HG03442 (cell line): Measurements from ENCODE around the gene STYXL1.
"Not testable (repeated sequence)": the region's sequence is repeated elsewhere in the genome, so short reads cannot be mapped to it uniquely, and the experiment has no call there.

Experiments
- ATAC-seq: cut with Tn5 transposase; IDR thresholded peaks from one replicate; pipeline ENCODE4 v1.9.1; 2021; ENCODE audit warnings: mild to moderate bottlenecking, moderate library complexity; ENCODE audit not compliant: unreplicated experiment

Gene STYXL1

DNA sequence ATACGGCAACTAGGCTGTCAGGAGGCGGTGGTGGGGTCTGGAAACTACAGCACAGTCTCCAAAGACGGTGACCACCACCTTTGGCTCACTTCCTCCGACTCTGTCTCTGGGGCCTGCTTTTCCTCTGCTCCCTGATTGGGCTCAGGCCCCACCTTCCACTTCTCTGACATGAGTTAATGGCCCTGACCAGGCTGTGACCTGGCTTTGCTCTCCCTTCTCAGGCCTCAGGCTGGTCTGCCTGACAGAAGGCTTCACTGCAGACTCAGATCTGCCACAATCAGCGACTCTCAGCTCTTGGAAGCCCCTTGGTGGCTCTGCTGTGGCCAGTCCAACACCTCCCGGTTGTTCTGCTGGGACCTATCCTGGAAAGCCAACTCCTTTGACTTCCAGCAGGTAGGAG lies 7.7 kb downstream of the STYXL1 start:
- ATAC-seq = no peak

DNA sequence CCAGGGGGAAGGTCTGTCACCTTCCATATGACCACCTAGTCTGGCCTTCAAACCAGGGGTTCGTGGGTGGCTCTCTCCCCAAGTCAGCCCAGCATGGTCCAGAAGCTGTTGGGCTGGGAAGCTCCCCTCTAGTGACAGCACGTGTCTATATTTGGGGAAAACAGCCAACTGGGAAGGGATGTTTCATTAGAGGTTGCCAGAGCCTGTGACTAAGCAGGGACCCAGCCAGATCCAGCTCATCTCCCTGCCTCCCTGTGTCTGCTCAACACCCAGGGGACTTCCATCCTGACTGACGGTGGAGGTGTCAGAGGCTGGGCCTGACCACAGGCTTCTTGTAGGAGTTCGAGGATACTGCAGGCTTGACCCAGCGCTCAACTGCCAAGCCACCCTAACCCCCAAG lies 10.5 kb downstream of the STYXL1 start:
- no peak for ATAC-seq

DNA sequence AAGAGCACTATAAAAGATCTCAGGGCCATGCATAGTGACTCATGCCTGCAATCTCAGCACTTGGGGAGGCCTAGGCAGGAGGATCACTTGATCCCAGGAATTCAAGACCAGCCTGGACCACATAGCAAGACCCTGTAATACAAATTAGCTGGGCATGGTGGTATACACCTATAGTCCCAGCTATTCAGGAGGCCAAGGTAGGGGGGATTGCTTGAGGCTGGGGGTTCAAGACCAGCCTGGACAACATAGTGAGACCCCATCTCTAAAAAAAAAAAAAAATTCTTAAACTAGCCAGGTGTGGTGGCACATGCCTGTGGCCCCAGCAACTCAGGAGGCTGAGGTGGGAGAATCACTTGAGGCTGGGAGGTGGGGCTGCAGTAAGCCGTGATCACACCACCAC lies 15.8 kb downstream of the STYXL1 start:
- ATAC-seq = no peak

DNA sequence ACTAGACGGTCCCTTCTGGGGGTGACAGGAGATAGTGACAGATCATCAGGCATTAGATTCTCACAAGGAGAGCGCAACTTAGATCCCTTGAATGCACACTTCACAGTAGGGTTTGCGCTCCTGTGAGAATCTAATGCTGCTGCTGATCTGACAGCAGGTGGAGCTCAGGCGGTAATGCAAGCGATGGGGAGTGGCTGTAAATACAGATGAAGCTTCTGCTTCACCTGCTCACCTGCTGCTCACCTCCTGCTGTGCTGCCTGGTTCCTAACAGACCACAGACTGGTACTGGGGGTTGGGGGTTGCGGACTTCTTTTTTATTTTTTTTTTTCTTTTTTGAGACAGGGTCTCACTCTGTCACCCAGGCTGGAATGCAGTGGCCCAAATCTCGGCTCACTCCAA lies 18.1 kb downstream of the STYXL1 start:
- ATAC-seq = not testable (repeated sequence)

DNA sequence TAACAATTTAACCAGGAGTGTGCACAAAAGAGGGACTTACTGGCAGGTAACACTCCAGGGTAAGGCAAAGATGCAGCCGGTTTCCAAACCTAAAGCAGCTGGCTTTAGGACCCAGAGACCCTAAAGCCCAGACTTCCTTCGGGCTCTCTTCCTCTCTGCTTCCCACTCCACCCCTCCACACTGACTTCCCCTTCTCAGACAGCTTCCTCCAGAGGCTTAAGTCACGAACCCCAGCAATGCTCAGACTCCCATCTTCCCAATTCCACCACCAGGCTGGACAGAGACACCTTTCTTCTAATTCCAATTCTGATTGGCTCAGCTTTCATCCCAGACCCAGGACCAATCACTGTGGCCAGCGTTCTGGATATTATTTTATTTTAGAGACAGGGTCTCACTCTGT lies 24.8 kb downstream of the STYXL1 start:
- no peak for ATAC-seq

DNA sequence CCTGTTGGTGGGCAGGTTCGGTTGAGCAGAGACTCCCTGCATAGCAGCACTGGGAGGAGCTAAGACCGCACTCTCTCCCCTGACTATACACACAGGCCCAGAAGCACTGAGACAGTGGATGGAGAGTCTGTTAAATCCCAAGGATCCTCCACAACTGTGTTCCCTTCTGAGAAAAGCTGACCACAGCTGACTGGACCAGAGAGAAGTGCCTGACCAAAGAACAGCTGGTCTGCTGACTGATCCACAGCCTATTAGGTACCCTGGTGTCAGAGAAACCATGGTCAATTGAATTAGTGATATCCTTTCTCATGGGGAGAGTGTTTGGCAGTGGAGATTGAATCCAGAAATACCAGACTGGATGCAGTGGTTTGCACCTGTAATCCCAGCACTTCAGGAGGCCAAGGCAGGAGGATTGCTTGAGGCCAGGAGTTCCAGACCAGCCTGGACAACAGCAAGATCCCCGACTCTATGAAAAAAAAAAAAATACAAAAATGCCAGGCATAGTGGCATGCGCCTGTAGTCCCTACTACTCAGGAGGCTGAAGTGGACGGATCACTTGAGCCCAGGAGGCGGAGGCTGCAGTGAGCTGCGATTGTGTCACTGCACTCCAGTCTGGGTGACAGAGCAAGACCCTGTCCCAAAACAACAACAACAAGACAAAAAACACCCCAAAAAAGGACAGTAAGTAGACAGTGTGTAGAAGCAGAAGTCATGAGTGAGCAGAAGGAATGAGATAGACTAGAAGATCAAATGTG lies 25.6 kb downstream of the STYXL1 start:
- ATAC-seq = no peak

DNA sequence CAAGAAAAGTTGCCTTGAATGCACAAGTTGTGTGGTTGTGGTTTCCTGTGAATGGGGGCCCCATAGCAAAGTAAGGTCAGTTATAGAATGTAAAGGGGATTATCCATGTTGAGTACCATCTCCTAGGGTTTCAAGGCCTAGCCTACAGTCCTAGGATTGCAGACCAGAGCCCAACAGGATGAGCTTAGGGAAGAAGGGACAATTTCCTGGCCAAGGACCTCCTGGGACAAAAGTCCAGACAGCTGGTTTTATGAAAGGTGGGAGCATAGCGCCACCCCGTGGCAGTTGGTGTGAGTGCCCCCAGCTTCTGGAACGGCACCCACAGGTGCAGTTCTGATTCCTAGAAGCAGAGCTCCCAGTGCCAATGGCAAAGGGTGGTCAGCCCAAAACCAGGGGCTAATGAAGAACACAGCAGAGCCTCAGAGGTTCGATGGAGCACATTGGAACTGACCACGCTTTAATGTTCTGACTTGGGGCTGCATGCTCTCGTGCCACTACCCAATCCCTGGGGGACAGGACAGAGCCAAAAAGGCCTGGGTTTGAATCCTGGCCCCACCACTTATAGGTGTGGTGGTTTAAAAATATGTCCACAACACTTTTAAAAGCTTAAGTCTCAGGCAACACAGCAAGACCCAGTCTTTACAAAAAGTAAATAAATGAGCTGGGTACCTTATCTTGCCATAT lies 27.6 kb downstream of the STYXL1 start:
- ATAC-seq = no peak

DNA sequence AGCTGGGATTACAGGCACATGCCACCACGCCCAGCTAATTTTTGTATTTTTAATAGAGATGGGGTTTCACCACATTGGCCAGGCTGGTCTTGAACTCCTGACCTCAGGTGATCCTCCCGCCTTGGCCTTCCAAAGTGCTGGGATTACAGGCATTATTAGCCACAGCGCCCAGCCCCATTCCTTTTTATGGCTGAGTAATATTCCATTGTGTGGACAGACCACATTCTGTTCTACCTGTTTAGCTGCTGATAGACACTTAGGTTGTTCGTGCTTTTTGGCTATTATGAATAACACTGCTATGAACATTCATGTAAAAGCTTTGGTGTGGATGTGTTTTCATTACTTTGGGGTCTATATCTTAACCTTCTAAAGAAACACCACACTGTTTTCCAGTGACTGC lies 29.3 kb downstream of the STYXL1 start:
- ATAC-seq = not testable (repeated sequence)

DNA sequence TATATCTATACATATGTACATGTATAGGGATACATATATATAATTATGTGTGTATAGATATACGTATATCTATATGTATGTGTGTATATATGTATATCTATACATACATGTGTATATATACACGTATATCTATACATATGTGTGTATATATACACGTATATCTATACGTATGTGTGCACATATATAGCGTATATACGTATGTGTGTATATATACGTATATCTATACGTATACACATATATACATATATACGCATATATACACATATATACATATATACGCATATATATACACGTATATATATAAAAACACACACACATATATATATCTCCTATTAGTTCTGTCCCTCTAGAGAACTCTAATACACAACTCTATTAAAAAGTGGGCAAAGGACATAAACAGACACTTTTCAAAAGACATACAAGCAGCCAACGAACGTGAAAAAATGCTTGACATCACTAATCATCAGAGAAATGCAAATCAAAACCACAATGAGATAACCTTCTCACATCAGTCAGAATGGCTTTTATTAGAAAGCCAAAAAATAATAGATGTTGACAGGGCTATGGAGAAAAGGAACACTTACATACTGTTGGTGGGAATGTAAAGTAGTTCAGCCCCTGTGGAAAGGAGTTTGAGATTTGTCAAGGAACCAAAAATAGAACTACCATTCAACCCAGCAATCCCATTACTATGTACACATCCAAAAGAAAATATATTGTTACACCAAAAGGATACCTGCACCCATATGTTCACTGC lies 31.4 kb downstream of the STYXL1 start:
- ATAC-seq = no peak

DNA sequence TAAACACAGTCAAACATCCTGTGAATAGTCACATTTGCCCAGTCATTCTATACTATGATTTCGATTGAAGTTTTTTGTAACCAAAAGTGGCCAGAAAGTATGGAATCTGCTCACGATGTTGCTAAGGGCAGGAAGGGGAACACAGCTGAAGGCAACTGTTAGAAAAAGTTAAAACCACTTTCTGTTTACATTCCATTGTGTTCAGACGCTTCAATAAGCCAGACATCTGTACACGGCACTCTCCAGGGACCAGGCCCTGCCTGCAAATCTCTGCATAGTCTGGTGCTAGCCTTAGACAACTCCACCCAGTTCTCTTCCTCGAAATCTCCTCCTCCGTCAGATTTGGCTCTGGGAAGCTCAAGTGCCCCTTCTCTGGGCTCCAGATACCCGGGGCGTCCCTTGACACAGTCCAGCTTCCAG lies 36.3 kb downstream of the STYXL1 start:
- ATAC-seq = no peak

DNA sequence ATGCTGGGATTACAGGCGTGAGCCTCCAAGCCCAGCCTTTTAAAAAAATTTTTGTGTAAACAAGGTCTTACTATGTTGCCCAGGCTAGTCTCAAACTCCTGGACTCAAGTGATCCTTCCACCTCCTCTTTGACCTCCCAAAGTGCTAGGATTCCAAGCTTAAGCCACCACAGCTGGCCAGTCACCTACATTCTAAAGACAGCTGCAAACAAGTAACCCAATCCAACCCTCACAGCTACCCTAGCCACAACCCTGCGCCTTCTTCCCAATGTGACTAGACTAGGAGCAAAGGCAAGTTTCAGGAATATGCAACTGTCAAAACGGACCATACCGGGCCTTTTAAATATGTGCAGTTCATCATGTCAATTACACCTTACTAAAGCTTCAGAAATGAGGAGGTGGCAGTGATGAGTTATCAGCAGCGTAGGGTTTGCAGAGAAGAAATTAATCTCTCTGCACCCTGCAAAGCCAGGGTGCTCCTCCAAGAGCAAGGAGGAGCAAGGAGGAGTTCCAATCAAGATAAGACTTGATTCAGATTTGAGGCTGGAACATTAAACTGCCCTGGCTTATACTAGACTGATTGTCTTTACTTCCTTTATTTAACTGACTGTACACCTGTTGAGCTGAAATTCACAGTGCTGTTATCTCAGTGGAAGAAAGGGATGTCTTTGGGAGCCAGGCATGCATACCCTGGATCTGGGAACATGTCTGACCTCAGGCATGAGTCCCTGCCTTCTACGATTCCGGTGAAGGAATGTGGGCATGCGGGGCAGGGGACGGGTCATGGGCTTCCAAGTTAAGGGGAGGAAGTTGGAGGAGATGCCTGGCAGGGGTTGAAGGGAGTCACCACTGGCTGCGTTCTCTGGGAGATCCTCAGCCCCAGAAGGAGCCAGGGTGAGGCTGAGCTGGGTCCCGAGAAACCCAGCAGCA lies 37.9 kb downstream of the STYXL1 start:
- no peak for ATAC-seq

DNA sequence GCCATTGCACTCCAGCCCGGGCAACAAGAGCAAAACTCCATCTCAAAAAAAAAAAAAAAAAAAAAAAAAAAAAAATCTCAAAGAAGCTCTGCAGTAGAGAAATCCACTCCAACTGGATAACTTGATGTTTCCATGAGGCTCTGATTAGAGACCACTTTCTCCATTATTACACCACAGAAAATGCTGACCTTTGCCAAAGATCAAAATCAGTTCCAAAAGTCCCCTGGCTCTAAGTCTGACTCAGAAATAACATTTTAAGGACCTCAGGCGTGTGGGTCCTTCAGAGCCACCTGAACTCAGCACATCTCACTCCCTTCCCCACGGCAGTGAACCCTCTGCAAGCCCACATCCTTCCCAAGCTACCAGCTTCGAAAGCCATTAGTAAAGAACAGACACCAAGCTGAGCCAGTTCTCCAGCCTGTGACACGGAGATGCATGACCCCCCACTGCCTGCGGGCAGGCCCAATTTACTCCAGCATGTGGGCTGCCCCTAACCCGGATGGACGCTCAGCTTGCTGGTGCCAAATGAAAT lies 39.6 kb downstream of the STYXL1 start:
- ATAC-seq = no peak

DNA sequence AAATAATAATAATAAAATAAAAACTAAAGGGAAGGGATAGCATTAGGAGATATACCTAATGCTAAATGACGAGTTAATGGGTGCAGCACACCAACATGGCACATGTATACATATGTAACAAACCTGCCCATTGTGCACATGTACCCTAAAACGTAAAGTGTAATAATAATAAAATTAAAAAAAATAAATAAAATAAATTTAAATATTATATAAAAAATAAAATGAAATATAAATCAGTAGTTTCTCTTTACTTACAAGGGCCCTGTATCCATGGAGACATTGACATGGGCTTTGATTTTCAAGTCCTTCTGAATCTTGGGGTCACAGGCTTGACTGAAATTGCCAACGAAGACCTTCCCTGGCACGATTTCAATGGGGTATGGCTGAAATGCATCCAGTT lies 42.8 kb downstream of the STYXL1 start:
- ATAC-seq = not testable (repeated sequence)

DNA sequence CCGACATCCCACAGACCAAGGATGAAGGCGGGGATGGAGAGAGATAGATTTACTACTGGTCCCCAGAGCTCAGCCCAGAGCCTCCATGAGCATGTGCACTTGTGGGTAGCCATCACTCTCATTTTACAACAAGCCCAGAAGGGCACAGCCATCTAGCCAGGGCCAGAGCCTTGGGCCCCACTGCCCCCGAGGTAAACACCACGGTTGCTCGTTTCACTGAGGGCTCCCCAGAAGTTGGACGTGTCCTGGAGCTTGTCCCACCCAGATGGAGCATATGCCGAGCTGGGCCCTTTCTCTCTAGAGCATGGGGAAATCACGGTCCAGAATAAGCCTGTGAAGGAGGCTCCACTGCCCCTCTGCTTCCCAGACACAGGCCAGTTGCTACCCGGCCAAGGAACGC lies 44.4 kb downstream of the STYXL1 start:
- ATAC-seq = no peak

DNA sequence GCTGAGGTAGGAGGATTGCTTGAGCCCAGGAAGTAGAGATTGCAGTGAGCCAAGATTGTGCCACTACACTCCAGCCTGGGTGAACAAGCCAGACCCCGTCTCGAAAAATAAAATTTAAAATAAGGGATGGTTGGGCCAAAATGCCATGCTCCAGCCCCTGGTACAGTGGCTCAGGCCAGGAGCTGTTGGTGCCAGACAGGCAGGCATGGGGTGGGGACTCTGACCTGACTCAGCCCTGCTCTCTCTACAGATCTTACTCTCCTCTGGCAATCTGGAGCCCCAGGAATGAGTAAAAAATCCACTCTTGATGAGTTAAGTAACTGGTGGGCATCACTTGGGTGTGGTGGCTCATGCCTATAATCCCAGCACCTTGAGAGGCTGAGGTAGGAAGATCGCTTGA lies 45.0 kb downstream of the STYXL1 start:
- no peak for ATAC-seq

DNA sequence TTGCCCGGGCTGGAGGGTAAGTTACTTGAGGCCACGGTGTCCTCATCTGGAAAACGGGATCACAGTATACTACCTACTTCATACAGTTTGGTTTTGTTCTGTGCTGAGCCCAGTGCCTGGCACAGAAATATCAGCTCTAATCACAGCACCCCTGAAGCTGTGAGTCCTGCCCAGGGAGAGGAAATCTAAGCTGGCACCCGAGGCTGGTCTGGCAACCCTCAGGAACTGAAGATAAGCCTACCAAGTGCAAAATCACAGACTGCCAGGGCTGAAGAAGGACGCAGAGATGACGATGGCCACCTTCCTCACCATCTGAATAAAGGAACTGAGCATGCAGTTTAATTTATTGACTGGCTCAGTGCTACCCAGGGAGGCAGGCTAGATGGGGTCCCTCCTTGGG lies 45.7 kb downstream of the STYXL1 start:
- ATAC-seq = no peak

DNA sequence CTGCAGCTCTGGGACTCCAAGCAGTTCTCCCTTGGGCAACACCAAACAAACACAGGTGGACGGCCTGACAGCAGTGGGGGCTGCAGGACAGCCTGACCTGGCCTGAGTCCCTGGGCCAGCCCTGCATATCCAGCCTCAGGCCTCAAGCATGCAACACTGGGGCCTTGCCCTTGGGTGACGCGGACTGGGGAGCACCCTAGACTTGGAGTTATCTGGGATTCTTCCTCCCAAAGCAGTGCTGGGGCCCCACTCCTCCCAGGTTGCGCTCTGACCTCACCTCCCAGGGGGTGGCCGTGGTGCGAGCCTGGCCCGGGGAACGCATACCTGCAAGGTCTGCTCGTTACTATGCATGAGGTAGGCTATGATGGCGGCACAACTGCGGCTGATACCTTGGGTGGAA lies 47.2 kb downstream of the STYXL1 start:
- no peak for ATAC-seq

DNA sequence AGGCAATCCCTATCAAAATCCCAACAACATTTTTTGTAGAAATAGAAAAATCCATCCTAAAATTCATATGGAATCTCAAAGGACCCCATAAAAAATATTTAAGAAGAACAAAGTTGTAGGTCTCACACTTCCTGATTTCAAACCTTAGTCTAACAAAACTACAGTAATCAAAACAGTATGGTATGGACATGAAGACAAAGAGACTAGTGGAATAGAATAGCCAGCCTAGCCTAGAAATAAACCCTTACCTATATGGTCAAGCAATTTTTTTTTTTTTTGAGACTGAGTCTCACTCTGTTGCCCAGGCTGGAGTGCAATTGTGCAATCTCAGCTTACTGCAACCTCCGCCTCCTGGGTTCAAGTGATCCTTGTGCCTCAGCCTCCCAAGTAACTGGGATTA lies 49.8 kb downstream of the STYXL1 start:
- no peak for ATAC-seq

DNA sequence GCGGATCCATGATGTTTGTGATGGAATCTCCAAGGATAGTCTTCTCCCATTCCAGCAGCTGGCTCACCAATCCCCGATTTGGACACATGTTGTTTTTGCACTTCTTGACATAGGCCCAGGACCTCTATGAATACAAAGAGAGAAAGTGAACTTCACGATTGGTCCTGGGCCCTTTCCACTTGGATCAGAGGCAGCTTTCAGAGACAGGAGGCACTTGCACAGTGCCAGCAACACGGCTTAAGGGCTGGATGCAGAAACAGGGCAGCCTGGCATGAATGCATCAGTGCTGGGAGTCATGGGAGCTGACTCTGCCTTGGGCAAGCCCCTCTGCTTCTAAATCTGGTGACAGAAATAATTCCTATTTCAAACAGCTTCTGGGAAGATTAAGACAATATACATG lies 51.3 kb downstream of the STYXL1 start:
- no peak for ATAC-seq

DNA sequence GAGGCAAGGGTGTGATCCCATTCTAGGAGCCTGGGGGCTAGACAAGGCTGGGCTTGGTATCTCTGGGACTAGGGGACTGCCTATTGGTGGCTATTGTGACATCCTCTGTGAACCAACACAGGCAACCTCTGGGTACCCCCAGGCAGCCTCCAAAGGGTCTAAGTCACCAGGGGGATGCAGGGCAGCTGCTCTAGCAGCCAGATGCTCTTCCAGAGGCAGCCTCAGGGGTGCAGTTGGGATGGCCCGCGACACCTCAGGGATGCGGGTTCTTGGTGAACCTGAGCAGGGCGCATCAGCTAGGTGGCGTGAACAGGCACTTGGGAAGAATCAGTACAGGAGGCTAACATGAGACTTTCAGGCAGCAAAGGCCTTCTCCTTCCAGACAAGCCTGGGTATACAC lies 51.8 kb downstream of the STYXL1 start:
- no peak for ATAC-seq

DNA sequence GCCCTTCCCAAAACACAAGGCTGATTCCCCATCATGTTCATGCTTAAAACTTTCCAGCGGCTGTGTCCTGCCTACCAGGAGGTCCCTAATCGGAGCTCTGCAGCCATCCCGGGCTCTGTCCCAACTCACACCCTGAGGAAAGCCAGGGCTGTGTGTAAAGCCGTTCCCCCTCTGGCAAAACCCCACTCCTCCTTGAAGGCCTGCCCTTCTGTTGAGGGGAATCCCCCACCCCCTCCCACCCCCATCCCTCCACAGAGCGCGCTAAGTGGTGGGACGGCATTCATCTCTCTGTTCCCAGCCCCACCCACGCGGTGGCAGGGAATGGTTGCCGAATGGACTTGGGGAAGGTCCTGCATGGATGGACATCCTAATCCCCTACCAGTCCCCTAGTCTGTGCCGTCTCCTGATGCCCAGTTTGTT lies 52.7 kb downstream of the STYXL1 start:
- ATAC-seq = no peak
